Activated naive CD4-positive, alpha-beta T cell treated with anti-CD3 and anti-CD28 coated beads, Interleukin-2, amount 50 U/mL, for 24 hours (primary cell): ENCODE results near the gene MPI.
"Not testable (repeated sequence)": the region's sequence is repeated elsewhere in the genome, so short reads cannot be mapped to it uniquely, and the experiment has no call there.

Experiments
- H3K27ac Mint-ChIP-seq: one replicate; pipeline ENCODE4 v1.8.0; 2021; ENCODE audit warnings: mild to moderate bottlenecking, mixed read lengths
- H3K27me3 Mint-ChIP-seq: one replicate; pipeline ENCODE4 v1.8.0; 2021; ENCODE audit warnings: mixed read lengths
- H3K36me3 Mint-ChIP-seq: one replicate; pipeline ENCODE4 v1.8.0; 2021; ENCODE audit warnings: mixed read lengths
- H3K4me1 Mint-ChIP-seq: one replicate; pipeline ENCODE4 v1.8.0; 2021; ENCODE audit warnings: mixed read lengths
- H3K4me3 Mint-ChIP-seq: one replicate; pipeline ENCODE4 v1.8.0; 2021; ENCODE audit warnings: mild to moderate bottlenecking, mixed read lengths
- H3K9me3 Mint-ChIP-seq: one replicate; pipeline ENCODE4 v1.8.0; 2021; ENCODE audit warnings: mixed read lengths

Gene MPI

DNA sequence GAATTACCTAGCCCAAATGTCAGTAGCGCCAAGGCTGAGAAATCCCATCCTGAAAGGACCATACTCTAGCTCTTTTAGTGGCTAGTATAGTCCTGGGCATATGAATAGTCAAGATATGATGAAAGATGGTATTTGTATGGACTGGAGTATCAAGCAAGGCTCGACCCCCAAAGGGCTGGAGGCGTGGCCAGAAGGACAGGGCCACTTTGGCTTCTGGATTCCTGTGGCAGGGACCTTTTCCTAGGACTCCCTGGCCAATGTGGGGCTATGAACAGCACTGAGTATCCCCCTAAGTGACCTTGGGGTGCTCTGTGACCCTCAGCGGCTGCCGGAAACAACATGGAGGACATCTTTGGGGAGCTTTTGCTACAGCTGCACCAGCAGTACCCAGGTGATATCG, 6.0 kb downstream of the MPI start:
- Mint-ChIP-seq H3K9me3 (no peaks in the 10 kb centered on the region), H3K27ac (no peak overlapping the region), H3K36me3 (peaks cover 5% of the 10 kb centered on the region), H3K27me3 (no peaks in the 10 kb centered on the region), H3K4me1 (peaks cover 35% of the 10 kb centered on the region), H3K4me3 (no peak overlapping the region)

DNA sequence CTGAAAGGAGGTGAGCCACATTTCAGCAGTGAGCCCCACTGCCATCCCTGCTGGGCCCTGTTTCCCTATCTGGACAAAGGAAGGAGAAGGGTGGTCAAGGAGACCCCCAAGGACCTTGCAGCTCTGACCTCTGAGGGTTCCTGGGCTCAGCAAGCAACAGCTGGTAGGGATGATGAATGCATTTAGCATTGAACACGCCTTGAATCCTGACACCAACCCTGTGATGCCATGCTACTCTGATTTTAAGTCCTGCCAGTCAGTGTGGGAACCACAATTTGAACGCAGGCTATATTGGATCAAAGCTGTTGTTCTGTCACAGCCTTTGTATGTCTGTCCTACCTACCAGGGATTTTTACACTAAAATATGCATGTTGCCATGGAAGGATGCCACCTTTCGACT, 6.5 kb downstream of the MPI start:
- H3K36me3 Mint-ChIP-seq, result peaks cover 5% of the 10 kb centered on the region
- H3K27me3 Mint-ChIP-seq, result no peaks in the 10 kb centered on the region
- no peaks in the 10 kb centered on the region for H3K9me3 Mint-ChIP-seq
- no peak overlapping the region for H3K27ac Mint-ChIP-seq
- H3K4me3 Mint-ChIP-seq, result no peak overlapping the region
- peaks cover 32% of the 10 kb centered on the region for H3K4me1 Mint-ChIP-seq

DNA sequence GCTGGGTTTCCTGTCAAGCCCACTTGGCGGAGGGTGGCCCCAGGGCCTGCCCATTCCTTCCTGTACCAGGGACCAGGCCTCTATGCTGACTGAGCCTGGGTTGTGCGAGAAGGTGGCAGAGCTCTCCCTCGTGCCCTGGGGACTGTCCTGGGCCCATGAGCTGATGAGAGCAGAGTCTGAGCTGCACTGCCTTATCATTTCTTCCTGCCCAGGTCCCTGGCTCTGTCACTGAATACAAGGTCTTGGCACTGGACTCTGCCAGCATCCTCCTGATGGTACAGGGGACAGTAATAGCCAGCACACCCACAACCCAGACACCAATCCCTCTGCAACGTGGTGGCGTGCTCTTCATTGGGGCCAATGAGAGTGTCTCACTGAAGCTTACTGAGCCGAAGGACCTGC, 7.5 kb downstream of the MPI start:
- H3K4me1 Mint-ChIP-seq, result peaks cover 35% of the 10 kb centered on the region
- peaks cover 5% of the 10 kb centered on the region for H3K36me3 Mint-ChIP-seq
- H3K9me3 Mint-ChIP-seq, result no peaks in the 10 kb centered on the region
- H3K4me3 Mint-ChIP-seq, result no peak overlapping the region
- no peaks in the 10 kb centered on the region for H3K27me3 Mint-ChIP-seq
- no peak overlapping the region for H3K27ac Mint-ChIP-seq

DNA sequence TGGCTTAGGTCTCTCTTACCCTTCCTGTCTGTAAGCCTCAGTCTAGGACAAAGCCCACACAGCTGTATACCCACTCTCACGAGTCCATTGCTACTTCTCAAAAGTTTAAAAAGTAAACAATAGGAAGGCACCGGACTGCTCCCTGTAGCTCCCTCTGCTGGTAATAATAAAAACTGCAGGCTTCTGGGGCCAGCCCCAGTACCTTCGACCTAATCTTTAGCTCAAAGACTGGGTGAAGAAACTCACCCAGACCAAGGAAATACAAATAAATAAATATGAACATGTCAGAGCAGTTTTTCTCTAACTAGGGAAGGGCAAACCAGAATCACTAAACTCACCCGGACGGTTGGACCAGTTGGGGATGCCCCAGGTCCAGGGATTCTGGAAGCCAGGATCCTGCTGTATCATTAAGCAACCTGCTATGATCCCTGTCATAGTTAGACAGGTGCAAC, 11.8 kb downstream of the MPI start:
- peaks cover 40% of the 10 kb centered on the region for H3K4me1 Mint-ChIP-seq
- no peaks in the 10 kb centered on the region for H3K9me3 Mint-ChIP-seq
- H3K27me3 Mint-ChIP-seq, result no peaks in the 10 kb centered on the region
- H3K4me3 Mint-ChIP-seq, result no peak overlapping the region
- no peak overlapping the region for H3K27ac Mint-ChIP-seq
- H3K36me3 Mint-ChIP-seq, result peaks cover 2% of the 10 kb centered on the region

DNA sequence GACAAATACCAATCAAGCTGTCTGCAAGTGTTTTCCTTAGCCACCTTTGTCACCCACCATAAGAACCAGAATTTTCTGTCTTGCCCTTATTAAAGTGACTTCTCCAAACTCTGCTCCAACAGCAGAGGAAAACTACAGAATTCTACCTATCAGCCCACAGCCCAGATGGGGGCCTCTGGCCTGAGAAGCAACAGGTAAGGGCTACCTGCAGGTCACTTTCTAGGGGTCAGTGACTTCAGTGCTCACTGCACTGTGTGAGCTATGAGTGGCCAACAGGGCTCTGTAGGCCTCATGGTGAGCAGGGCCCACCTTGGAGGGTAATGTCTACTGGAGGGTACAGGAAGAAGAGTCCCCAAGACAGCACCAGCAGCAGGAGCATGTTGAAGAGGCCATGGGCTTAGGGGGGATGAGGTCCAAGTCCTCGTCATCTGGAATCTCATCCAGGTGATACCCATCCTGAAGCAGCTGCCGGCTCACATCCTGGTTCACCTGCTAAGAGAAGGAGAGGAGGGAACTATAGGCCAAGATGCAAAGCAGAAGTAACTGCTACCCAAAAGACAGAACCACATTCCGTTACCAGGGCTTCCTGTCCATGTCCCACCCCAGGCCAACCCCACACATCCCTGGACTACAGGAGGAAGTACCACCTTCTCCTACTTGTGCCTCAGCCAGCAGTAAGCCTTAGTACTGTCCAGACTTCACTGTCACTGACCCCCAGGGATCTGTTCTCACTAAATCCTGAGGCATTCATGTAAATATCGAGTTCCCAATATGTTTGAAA, 12.6 kb downstream of the MPI start:
- no peak overlapping the region for H3K27ac Mint-ChIP-seq
- no peak overlapping the region for H3K4me3 Mint-ChIP-seq
- no peaks in the 10 kb centered on the region for H3K27me3 Mint-ChIP-seq
- peaks cover 47% of the 10 kb centered on the region for H3K4me1 Mint-ChIP-seq
- no peaks in the 10 kb centered on the region for H3K9me3 Mint-ChIP-seq
- peaks cover 2% of the 10 kb centered on the region for H3K36me3 Mint-ChIP-seq

DNA sequence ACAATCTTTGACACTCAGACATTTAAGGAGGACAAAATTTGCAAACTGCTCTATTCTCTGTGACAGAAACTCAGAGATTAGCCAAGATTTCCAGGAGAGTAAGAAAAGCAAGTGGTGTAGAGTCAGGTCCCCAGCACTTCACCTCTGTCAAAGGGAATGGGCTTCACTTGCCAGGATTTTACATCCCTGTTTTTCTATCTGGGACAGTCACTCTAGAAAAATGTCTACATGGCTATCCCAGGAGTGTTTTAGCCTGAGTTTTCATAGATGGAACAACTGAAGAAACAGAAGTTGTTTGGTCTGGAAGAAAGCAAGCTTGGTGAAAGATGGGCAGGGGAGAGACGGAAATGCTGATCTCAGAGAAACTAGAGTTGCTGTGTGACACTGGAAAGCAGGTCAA, 13.8 kb downstream of the MPI start:
- H3K4me3 Mint-ChIP-seq, result no peak overlapping the region
- H3K36me3 Mint-ChIP-seq, result peaks cover 2% of the 10 kb centered on the region
- peak overlapping the region; percentile 66 for H3K27ac Mint-ChIP-seq
- H3K4me1 Mint-ChIP-seq, result peaks cover 51% of the 10 kb centered on the region
- H3K9me3 Mint-ChIP-seq, result no peaks in the 10 kb centered on the region
- no peaks in the 10 kb centered on the region for H3K27me3 Mint-ChIP-seq

DNA sequence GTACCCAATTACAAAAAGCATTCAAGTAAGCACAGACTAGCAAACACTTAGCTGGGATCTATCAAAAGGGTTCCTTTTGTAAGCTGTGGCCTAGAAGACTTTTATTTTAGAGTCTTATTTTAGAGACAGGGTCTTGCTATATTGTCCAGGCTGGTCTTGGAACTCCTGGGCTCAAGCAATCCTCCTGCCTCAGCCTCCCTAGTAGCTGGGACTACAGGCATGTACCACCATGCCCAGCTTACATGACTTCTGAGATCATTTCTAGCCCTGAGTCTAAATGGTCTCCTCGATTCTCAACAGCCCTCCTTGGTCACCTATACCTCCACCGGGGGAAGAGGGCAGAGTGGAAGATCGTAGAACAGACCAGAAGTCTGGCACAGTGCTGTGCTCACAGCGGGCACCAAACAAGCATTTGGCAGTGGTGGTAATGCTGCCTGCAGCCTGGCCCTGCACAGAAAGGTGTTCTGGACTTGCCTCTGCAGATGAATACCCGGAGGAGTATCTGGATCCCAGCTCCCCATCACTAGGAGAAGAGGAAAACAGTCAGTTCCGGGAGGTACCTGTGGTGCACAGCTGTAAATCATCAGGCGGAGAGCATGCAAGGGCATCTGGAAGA, 14.5 kb downstream of the MPI start:
- peak overlapping the region; percentile 66 for H3K27ac Mint-ChIP-seq
- peak overlapping the region; percentile 89 for H3K4me3 Mint-ChIP-seq
- no peaks in the 10 kb centered on the region for H3K9me3 Mint-ChIP-seq
- no peaks in the 10 kb centered on the region for H3K27me3 Mint-ChIP-seq
- H3K4me1 Mint-ChIP-seq, result peaks cover 51% of the 10 kb centered on the region
- H3K36me3 Mint-ChIP-seq, result peaks cover 2% of the 10 kb centered on the region

DNA sequence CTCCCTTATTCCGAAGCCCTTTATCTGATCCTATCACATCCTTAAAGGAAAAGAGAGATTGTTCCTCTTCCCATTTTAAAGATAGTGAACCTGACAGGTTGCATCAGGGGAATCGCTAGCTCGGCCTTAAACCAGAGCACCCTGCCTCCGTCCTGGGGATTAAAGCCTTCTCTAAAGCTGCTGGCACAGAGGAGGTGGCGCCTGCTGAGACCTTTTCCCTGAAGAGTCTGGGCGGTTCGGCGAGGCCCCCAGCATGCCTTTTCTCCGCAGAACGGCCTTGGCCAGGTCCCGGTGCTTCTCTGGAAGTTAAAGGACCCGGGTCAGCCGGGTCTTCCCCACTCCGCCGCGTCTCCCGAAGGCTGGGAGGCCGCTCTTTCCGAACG, 16.2 kb downstream of the MPI start:
- Mint-ChIP-seq H3K36me3 (peaks cover 2% of the 10 kb centered on the region), H3K4me1 (peaks cover 44% of the 10 kb centered on the region), H3K4me3 (peak overlapping the region; percentile 89), H3K27ac (peak overlapping the region; percentile 65), H3K27me3 (no peaks in the 10 kb centered on the region), H3K9me3 (no peaks in the 10 kb centered on the region)

DNA sequence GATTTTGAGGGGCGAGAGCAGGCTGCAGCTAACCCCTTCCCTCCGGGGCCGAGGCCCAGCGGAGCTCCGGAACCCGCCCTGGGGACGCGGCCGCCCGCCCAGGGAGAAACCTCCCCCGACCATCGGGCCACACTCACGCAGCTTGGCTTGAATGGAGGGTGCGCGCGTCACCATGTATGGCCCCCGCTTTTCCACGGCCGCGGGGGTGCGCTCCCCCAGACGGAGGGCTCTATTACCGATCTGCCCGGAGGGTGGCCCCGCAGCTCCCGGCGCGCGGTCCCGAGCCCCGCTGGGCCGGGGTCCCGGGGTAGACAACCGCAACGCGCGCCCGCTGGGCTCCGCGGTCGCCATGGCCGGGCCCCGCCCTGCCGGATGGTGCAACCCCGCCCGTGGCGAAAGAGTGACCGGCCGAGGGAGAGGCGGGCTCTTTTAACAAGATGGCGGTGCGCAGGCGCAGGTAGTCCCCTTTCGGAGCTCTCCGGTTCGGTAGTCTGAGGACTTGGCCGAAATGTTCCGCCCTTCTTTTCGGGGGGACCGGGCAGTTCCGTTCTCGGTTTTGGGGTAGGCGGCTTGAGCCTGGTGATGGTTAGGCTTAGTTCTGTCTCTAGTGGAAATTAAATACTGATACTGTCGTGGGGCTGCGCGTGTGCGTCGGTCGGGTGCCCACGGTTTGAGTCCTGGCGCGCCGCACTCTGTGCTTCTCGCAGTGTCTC, 16.8 kb downstream of the MPI start, which contains the start of gene FAM219B:
FAM219B (minus strand) TSS at position 402 of the 713 bp plus-strand sequence; CDS start at position 351, 51 bp downstream.
- peak within 1 kb of the TSS; percentile 99 for H3K27ac Mint-ChIP-seq
- H3K4me3 Mint-ChIP-seq, result peak within 1 kb of the TSS; percentile 99
- no peaks in the 10 kb centered on the region for H3K9me3 Mint-ChIP-seq
- peaks cover 41% of the 10 kb centered on the region for H3K4me1 Mint-ChIP-seq
- H3K36me3 Mint-ChIP-seq, result peaks cover 2% of the 10 kb centered on the region
- no peaks in the 10 kb centered on the region for H3K27me3 Mint-ChIP-seq

DNA sequence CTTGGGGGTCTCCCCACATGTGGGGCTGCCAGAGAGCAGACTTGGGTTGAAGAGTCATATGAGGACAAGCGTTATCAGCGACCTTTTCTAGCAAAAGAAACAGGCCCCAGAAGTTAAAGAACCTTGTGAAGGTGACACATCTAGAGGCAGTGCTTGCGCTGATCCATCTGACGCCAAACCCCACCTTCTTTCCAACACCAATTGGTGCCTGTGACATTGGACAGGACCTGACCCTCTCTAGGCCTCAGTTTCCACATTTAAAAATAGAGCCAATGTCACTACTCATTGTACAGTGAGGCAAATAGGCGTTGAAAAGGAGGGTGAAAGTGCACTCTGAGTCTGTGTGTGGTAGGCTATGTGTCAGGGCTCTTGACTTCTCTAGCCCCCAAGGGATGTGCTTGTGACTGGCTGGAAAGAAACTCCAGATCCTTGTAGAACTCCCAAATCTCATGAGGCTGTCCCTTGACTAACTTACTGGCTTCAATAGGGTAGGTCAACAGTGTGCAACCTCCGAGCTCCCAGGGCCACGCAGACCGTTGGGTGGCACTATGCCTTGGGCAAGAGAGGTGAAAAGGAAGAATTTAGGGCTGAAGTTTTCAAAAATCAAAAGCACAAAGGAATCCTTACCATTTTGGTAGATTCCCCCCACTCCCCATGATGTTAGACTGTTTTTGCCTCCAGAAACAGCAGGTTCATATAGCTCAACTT, 17.5 kb downstream of the MPI start:
- peak overlapping the region; percentile 99 for H3K27ac Mint-ChIP-seq
- H3K4me3 Mint-ChIP-seq, result peak overlapping the region; percentile 99
- H3K4me1 Mint-ChIP-seq, result peaks cover 34% of the 10 kb centered on the region
- H3K27me3 Mint-ChIP-seq, result no peaks in the 10 kb centered on the region
- H3K36me3 Mint-ChIP-seq, result peaks cover 2% of the 10 kb centered on the region
- H3K9me3 Mint-ChIP-seq, result no peaks in the 10 kb centered on the region

DNA sequence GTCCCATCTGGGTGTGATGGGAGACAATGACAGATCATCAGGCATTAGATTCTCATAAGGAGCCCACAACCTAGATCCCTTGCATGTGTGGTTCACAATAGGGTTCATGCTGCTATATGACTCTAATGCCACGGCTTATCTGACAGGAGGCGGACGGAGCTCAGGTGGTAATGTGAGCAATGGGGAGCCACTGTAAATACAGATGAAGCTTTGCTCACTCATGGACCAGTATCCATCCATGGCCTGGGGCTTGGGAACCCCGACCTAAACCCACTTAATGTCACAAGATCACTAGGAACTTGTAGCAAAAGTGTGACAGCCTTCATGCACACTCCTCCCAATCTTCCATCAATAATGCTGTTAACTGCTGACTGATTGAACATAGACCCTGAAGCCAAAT, 18.8 kb downstream of the MPI start:
- Mint-ChIP-seq H3K27ac (no peak overlapping the region), H3K4me3 (no peak overlapping the region), H3K4me1 (peaks cover 30% of the 10 kb centered on the region), H3K36me3 (peaks cover 4% of the 10 kb centered on the region), H3K27me3 (no peaks in the 10 kb centered on the region), H3K9me3 (no peaks in the 10 kb centered on the region)

DNA sequence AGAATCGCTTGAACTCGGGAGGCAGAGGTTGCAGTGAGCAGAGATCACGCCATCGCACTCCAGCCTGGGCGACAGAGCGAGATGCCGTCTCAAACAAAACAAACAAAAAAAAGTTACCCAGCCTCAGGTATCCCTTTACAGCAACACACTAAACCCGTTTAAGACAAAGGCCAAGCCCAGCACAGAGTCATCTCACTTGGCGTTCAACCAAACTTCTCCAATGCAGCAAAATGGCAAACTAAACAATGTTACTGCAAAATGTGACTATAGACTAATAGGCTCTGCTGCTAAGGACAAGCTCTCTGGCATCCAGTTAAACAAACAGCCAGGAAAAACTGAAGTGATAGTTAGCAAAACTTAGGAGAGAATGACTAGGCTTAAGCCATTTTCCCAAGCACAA, 23.2 kb downstream of the MPI start:
- peaks cover 10% of the 10 kb centered on the region for H3K36me3 Mint-ChIP-seq
- no peak overlapping the region for H3K27ac Mint-ChIP-seq
- no peaks in the 10 kb centered on the region for H3K4me1 Mint-ChIP-seq
- H3K9me3 Mint-ChIP-seq, result no peaks in the 10 kb centered on the region
- no peak overlapping the region for H3K4me3 Mint-ChIP-seq
- no peaks in the 10 kb centered on the region for H3K27me3 Mint-ChIP-seq

DNA sequence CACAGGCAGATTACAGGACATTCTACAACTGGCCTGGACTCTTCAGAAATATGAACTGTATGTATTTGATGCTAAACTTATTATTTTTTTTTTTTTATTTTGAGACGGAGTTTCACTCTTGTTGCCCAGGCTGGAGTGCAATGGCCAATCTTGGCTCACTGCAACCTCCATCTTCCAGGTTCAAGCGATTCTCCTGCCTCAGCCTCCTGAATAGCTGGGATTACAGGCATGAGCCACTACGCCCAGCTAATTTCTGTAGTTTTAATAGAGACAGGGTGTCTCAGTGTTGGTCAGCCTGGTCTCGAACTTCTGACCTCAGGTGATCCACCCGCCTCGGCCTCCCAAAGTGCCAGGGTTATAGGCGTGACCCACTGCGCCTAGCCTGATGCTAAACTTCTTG, 24.0 kb downstream of the MPI start:
- not testable (repeated sequence) for H3K9me3 Mint-ChIP-seq, H3K27me3 Mint-ChIP-seq, H3K4me3 Mint-ChIP-seq, H3K4me1 Mint-ChIP-seq
- H3K36me3 Mint-ChIP-seq, result peaks cover 15% of the 10 kb centered on the region
- H3K27ac Mint-ChIP-seq, result peak overlapping the region; percentile 85

DNA sequence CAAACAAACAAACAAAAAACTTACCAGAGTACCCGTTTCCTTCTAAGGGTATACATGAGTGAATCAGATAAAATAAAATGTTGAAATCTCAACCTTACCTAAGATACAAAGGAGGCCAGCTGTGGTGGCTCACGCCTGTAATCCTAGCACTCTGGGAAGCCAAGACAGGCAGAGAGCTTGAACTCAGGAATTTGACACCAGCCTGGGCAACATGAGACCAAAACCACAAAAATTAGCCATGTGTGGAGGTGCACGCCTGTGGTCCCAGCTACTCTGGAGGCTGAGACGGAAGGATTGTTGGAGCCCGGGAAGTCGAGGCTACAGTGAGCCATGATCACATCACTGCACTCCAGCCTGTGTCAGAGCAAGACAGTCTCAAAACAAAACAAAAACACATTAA, 27.8 kb downstream of the MPI start:
- no peak overlapping the region for H3K27ac Mint-ChIP-seq
- no peak overlapping the region for H3K4me3 Mint-ChIP-seq
- no peaks in the 10 kb centered on the region for H3K4me1 Mint-ChIP-seq
- H3K9me3 Mint-ChIP-seq, result no peaks in the 10 kb centered on the region
- peaks cover 16% of the 10 kb centered on the region for H3K36me3 Mint-ChIP-seq
- H3K27me3 Mint-ChIP-seq, result no peaks in the 10 kb centered on the region

DNA sequence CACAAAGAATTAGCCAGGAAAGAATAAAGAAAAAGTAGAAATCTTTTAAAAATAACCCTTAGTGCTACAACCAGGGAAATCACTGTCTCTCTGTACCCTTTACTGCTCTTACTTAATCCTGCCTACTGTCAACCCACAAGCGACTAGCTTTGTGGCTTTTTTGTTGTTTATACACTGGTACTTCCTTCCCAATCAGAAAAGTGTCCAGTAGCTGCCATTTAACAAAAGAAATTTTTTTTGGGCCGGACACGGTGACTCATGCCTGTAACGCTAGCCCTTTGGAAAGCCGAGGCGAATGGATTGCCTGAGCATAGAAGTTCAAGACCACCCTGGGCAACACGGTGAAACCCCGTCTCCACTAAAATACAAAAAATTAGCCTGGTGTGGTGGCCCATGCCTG, 30.6 kb downstream of the MPI start:
- H3K27ac Mint-ChIP-seq, result no peak overlapping the region
- no peaks in the 10 kb centered on the region for H3K27me3 Mint-ChIP-seq
- no peak overlapping the region for H3K4me3 Mint-ChIP-seq
- no peaks in the 10 kb centered on the region for H3K9me3 Mint-ChIP-seq
- peaks cover 17% of the 10 kb centered on the region for H3K36me3 Mint-ChIP-seq
- H3K4me1 Mint-ChIP-seq, result no peaks in the 10 kb centered on the region
